ENCODE data around the gene ERCC6L.
A peak's percentile ranks its signal among the peaks of the same experiment; 100 is the strongest.

The ERCC6L gene

DNA sequence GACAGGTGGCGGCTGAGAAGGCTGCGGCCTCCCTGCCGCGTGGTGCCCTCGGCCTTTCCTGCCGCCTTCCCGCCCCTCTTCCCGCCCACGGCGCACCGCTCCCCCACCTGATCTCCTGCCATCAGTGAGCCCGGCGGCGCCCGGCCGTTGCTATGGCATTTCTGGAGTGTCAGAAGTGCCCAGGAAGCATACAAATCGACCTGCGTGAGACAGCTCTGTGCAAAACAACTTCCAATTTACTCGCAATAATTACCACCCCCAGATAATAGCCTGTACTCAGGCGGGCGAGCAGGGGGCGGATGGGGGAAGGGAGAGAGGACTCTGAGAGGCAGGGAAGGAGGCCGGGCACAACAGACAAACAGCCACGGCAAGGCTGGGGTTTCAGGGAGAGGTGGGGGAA is 16.6 kb upstream of the ERCC6L start:
- TF ChIP-seq, protein P1, sequence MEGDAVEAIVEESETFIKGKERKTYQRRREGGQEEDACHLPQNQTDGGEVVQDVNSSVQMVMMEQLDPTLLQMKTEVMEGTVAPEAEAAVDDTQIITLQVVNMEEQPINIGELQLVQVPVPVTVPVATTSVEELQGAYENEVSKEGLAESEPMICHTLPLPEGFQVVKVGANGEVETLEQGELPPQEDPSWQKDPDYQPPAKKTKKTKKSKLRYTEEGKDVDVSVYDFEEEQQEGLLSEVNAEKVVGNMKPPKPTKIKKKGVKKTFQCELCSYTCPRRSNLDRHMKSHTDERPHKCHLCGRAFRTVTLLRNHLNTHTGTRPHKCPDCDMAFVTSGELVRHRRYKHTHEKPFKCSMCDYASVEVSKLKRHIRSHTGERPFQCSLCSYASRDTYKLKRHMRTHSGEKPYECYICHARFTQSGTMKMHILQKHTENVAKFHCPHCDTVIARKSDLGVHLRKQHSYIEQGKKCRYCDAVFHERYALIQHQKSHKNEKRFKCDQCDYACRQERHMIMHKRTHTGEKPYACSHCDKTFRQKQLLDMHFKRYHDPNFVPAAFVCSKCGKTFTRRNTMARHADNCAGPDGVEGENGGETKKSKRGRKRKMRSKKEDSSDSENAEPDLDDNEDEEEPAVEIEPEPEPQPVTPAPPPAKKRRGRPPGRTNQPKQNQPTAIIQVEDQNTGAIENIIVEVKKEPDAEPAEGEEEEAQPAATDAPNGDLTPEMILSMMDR (IDR thresholded peaks at IDR 0.05; ENCODE audit: borderline replicate concordance, control extremely low read depth, extremely low read depth, insufficient read depth, missing control alignments): no peak
- in situ Hi-C loops (cut with MboI; ENCODE audit: low sequenced_read_pairs, unreplicated experiment): no loop called here
- DNase-seq (ENCODE audit: low spot score): no peak

DNA sequence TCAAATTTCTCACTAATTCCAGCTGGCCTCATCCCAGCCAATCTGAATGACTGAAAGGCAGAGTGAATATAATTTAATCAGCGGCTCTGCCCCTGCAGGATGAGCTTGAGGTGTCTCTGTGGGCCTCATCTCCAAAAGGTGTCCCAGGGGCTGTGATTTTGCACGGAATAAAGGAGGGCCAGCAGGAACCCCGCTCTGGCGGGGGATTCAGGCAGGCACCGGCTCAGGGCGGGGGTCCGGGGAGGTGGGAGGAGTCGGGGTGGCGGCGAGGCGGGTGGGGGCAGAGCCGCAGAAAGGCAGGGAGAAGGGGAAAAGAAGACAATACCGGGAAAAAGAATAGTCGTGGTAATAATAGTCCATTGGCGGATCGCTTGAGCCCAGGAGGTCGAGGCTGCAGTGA is 16.0 kb upstream of the ERCC6L start:
- TF ChIP-seq, protein P1 (IDR thresholded peaks at IDR 0.05; ENCODE audit: borderline replicate concordance, control extremely low read depth, extremely low read depth, insufficient read depth, missing control alignments): no peak
- DNase-seq (ENCODE audit: low spot score): no peak
- in situ Hi-C loops (cut with MboI; ENCODE audit: low sequenced_read_pairs, unreplicated experiment): no loop called here

DNA sequence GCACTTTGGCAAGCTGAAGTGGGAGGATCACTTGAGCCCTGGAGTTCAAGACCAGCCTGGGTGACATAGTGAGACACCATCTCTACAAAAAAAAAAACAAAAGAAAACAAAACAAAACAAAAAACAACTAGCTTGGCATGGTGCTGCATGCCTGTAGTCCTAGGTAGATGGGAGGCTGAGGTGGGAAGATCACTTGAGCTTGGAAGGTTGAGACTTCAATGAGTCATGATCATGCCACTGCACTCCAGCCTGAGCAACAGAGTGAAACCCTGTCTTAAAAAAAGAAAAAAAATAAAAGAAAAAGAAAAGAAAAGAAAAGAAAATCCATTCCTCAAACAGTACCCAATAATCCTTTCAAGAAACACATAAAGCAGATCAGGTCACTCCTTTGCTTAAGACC is 14.9 kb upstream of the ERCC6L start:
- TF ChIP-seq, protein P1 (IDR thresholded peaks at IDR 0.05; ENCODE audit: borderline replicate concordance, control extremely low read depth, extremely low read depth, insufficient read depth, missing control alignments): no peak
- in situ Hi-C loops (cut with MboI; ENCODE audit: low sequenced_read_pairs, unreplicated experiment): no loop called here
- no peak for DNase-seq (ENCODE audit: low spot score)

DNA sequence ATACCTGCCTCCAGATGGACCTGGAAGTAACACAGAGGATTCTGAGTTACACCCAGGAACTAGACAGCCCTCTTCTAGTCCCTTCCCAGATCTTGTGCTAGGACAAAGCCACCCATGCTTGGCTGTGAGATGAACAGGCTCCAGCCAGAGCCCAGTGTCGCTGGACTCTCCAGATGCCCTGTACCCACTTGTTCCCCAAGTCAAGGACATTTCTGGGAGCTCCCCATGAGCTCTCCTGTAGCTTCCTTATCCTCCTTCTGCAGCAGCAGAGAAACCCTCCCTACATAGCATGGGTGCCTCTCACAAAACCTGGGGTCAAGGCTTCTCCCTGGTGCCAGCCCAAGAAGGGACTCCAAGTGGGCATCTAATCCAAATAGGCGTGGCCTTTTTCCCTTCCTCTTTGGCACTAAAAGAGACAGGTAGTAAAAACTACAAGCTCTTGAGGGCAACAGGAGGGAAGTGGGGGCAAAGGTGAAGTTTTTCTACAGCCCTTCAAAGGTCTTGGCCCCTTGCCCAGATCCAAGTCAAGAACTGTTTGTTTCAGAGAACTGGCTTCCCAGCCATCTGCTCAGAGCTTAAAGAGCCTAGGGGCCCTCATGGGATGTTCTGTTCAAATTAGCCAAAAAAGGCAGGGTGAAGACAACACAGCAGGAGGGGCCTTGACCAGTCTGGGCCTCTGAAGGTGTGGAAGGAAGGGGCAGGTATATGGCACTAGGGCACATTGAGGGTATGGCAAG is 8.5 kb upstream of the ERCC6L start:
- in situ Hi-C loops (cut with MboI; ENCODE audit: low sequenced_read_pairs, unreplicated experiment): no loop called here
- TF ChIP-seq, protein P1 (IDR thresholded peaks at IDR 0.05; ENCODE audit: borderline replicate concordance, control extremely low read depth, extremely low read depth, insufficient read depth, missing control alignments): no peak
- no peak for DNase-seq (ENCODE audit: low spot score)

DNA sequence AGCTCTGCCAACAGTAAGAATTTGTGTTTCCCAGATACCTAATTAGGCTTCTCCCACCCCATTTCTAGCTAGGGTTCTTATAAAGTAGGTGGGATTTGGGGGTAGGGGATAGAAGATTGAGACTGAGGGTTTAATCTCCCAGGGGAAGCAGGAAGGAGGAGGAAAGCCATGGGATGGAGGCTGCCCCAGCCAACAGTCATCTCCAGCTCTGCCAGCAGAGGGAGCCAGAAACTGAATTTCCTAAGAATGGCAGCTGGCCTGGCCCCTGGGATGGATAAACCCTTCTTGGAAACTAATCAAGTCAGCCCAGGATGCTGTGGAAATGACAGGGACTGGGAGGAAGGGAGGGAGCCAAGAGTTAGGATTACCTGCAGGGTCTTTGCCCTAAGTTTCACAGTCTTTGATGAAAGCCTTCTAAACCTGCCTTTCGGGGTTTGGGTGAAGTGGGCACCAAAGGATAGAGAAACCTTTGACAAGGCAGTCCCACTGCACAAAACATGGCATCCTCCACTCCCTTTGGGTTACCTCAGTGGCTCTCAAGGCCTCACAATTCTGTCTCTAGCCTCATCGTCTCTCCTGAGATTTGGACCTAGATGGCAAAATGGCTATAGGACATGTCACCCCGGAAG is 6.7 kb upstream of the ERCC6L start:
- in situ Hi-C loops (cut with MboI; ENCODE audit: low sequenced_read_pairs, unreplicated experiment): no loop called here
- TF ChIP-seq, protein P1 (IDR thresholded peaks at IDR 0.05; ENCODE audit: borderline replicate concordance, control extremely low read depth, extremely low read depth, insufficient read depth, missing control alignments): peak; percentile 83

DNA sequence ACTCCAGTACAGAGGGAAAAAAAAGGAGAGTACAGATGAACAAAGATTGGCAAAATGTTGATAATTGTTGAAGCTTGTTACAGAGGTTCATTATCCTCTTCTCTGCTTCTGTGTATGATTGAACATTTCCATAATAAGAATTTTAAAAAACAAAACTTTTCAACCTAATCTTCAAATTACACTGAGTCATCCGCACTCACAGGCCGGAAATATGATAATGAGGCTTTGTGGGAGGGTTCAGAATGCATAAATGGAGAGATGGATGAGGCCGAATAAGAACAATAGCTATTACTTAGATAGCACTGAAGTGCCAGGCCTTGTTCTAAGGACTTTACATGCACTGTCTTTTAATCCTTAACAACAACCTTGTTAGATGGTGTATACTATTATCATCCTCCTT is 4.6 kb upstream of the ERCC6L start:
- DNase-seq (ENCODE audit: low spot score): no peak
- TF ChIP-seq, protein P1 (IDR thresholded peaks at IDR 0.05; ENCODE audit: borderline replicate concordance, control extremely low read depth, extremely low read depth, insufficient read depth, missing control alignments): no peak
- in situ Hi-C loops (cut with MboI; ENCODE audit: low sequenced_read_pairs, unreplicated experiment): no loop called here

More for the DNA sequence above, 6.7 kb upstream of the ERCC6L start:
- peak; percentile 50 for DNase-seq (ENCODE audit: low spot score)
